HG02852 (cell line): ENCODE results near the gene SLC7A8.

Source experiments
- ATAC-seq: cut with Tn5 transposase; IDR thresholded peaks from one replicate; pipeline ENCODE4 v1.9.1; 2021; ENCODE audit warnings: mild to moderate bottlenecking, moderate library complexity; ENCODE audit not compliant: unreplicated experiment

The SLC7A8 gene

DNA sequence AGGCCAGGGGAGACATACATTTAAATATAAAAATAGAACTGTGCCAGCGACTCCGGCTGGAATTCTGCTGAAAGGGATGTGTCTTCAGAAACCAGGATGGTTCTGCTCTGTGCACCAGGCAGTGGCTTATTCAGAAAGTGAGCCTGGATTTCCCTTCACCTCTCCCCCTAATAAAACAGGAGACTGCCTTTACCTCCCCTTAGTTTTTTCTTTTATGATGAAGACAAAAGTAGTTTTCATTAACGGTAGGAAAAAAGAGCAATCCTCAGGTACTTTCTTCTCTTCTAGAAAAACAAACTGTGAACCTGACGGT is 346 bp downstream of the SLC7A8 start:
- no peak for ATAC-seq

DNA sequence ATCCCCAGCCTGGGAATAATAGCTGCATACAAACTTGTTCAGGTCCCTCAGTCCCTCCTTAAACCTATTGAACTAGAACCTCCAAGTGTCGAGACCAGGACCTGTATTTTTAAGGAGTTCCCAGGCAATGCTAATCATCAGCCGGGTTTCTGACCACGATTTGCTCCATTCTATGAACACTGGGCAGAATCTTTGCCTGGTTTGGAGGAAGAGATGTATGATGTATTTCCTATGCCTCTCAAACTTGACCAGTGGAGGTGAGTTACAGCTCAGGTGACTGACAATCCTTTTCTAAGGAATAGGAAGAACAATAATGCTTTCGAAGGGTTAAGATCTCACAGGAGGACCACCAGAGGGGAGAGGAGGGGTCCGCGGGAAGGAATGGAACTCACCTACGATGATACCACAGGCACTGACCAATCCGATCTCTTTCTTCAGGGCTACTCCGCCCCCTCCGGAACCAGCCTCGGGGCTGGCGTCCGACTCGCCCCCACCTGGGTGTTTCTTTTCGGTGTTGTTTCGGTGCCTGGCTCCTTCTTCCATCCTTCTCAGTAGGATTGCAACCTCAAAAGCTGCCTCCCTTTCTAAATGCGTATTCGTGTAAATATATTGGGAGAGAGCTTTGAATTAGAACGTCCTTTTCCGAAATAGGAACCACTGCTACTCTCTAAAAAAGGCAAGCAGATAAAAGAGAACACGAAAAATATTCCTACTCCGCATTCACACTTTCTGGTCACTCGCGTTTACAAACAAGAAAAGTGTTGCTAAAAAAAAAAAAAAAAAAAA is 895 bp downstream of the SLC7A8 start:
- no peak for ATAC-seq

DNA sequence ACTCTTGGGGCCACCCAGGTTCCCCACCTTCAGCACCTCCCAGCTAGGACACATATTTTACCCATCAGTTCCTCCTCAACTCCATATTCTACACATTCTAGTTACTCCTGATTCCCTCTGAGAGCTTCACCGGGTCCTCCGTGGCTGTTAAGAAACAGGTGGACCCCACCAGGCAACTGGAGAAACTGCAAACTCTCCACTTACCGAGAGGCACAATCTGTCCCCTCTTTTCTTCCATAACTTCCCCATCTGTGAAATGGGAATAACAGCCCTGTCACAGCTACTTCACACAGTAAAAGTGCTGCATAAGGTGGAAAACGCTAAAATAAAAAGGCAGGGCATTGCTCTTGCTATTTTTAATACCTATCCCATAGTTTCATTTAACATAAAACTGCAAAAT is 1.5 kb downstream of the SLC7A8 start:
- no peak for ATAC-seq

DNA sequence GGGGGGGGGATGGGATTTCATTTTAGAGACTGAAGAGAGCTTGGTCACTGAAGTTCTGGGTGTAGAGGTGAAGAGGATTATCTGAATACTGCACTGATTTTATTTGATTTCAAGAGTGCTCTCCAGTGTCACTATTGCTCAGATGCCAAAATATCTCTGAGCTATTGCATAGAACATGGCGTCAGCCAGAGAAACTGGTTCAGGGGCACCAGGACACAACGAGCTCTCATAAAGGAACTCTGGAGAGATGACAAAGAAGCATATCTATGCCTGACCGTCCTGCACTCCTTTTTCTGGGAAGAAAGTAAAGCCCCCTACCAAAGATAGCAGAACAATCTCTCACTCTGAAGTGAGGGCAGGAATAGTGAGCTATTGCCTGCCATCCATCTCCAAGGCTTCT is 2.0 kb downstream of the SLC7A8 start:
- ATAC-seq, result no peak

DNA sequence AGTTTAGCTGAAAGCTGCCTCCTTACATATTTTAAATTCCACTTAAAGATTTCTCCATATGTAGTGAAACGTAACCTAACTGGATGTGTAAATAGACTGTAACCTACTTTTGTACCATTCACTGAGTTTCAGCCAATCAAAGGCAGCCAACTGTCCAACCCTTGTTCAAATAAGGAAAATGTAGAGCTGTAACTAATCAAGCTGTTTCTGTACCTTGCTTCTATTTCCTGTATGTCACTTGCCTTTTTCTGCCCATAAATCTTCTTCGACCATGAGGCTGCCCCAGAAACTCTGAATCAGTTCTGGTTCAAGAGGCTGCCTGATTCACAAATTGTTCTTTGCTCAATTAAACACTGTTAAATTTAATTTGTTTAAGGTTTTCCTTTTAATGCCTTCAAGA is 6.3 kb downstream of the SLC7A8 start:
- ATAC-seq, result no peak

DNA sequence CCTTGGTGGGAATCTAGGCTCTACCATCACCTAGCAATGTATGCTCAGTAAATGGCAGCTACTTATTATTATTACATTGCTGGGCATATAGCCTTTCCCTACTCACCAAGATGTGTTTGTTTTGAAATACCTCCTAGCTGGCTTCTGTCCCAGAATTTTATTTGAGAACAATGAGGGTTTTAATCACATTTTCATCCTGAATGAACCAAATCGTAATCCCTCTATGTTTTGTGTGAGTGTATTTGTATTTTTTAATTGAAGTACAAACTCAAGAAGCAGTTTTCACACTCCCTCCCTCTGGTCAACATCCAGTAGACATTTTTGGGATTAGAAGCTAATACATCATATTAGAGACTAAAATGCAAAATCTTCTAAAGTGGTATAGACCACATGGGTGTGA is 7.6 kb downstream of the SLC7A8 start:
- ATAC-seq, result no peak

DNA sequence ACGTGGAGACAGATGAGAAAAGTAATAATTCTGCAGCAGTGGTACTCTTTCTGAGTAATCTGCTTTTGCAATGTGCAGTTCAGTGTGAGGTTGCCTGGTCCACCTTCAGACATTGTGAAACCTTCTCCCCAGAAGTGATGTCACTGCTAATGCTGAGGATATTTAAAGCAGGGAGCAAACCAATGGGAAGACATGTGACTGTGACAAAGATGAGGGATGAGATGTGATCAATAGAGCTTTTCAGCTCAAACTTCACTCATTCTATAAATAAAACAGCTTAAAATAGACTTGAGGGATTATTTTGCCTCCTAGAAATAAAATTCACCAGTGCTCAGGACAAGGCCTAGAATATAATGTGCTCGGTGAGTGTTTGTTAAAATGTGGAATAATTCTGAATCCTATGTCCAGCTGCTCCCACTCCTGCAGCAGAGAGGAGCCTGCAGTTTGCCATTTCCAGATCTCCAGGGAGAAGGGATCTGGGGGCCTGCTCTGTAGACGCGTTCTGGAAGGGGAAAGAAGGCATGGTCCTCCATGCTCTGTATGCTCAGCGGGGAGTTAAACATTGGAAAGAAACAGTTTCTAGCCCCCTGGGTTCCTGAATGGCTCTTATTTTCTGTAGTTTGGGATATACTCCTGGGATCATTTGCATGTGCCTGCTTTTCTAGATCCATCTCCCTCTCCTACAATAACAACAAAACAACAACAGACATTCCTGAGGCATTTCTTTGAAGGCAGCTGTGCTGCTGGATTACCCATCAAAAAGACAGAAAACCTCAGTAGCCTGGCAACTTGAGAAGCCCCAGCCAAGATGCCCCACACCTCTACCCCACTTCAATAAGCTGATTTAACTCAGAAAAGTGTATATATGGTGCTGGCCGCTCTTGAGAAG is 8.9 kb downstream of the SLC7A8 start:
- no peak for ATAC-seq

DNA sequence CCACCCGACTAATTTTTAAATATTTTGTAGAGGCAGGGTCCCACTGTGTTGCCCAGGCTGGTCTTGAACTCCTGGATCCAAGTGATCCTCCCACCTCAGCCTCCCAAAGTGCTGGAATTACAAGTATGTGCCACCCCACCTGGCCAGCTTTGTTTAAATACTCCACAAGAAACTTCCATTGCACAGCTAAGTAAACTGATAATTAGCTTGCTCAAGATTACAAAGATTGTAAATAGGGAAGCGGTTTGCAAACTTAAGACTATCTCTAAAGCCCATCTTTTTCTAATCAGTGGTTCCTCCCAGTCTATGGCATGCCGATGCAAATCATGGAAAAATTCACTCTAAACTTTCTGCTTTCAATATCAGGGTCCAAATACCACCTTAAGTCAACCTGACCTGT is 9.7 kb downstream of the SLC7A8 start:
- no peak for ATAC-seq

DNA sequence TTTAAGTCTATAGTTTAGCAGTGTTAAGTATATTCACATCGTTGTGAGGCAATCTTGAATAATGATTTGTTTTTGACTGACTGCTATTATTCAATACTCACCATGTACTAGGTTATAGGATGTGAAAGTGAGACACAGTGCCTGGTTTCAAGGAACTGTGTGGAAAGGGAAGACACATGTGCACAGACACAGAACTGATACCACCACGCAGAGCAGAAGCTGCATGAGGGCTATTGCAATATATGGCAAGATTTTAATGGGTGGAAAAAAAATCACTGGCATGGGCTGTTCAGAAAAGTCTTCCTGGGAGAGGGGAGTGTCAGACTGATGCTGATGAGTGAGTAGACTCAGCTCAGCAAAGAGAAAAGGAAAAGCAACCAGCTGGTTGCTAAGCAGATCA is 10.4 kb downstream of the SLC7A8 start:
- ATAC-seq, result no peak

DNA sequence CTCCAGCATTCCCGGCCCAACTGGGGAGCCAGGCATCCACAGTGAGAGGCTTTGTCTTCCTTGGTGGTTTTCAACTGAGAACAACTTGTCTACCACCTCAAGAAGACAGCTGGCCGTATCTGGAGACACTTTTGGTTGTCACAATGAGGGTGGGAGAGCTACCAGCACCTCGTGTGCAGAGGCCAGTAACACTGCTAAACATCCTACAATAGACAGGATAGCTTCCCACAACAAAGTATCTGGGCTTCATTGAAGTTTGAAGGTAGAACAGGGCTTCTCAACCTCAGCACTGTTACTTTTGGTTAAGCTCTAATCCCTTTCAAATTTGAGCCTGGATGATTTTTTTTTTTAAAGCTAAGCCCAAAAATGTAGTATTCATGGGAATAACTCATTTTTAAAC is 10.9 kb downstream of the SLC7A8 start:
- ATAC-seq, result no peak

GRCh38 chr14:23172096-23172495 is 11.4 kb downstream of the SLC7A8 start:
- ATAC-seq, result no peak

DNA sequence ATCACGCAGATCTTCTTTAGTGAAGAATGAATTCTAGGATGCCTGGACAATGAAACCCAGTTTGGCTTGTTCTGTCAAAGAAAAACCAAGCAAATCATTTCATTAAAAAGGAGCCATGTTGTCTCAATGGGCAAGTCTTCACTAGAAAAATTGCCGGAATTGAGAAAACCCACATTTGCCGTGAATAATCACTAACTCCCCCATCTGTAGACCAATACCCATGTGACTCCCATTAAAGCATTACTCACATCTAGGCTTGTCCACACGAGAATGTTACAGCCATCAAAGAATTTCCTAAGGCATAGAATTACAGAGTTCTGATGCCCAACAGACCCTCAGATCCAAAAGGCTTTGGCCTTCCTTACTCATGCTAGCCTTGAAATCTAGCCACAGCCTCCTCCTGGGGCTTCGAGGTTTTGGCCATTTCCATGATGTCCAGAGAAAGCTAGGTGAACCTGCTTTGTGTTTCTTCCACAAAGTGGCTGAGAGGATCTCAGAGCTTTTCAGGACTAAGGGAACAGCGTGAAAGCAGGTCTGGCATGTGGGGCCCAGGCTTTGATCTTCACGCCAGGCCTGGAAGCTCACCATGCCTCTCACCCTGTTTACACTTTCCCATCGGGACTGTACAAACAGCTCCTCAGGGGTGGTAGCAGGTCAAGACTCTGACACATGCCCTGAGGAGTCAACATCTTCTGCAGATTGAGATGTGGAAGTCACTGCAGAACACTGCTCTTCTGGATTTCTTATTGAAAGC is 12.1 kb downstream of the SLC7A8 start:
- ATAC-seq, result no peak

DNA sequence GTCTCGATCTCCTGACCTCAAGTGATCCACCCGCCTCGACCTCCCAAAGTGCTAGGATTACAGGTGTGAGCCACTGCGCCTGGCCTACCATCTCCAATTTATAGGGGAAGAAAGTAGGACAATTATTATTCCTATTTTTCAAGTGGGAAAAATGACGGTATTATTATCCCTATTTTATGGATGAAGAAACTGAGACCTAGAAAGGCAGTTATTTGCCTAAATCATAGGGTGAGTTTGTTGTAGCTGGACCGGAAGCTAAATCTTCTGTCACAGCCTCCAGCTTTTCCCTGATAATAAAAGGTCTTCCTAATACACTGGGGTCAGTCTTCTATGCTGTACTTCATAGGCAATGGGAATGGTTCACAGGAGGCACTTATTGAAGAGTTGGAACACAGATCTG is 13.8 kb downstream of the SLC7A8 start:
- ATAC-seq, result no peak

DNA sequence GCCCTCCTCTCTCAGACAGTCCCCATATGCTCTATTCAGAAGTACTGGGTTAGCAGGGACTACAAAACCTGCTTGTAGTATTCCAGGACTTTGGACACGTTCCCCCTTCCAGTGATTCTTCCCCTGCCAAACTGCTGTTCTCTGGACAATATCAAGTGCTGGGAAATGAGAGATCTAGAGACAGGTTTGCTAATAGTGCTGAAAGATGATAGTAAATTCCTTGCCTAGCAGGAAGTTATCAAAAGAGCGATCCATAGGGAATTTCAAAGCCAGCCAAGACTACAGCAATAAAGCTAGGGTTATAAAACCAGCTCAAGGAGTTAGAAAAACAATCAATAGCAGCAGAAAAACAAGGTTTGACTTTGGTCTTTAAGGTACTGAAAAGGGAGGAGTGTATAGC is 15.2 kb downstream of the SLC7A8 start:
- no peak for ATAC-seq

- ATAC-seq, result no peak
These were observed 16.2 kb downstream of the SLC7A8 start for GRCh38 chr14:23167116-23167847.

DNA sequence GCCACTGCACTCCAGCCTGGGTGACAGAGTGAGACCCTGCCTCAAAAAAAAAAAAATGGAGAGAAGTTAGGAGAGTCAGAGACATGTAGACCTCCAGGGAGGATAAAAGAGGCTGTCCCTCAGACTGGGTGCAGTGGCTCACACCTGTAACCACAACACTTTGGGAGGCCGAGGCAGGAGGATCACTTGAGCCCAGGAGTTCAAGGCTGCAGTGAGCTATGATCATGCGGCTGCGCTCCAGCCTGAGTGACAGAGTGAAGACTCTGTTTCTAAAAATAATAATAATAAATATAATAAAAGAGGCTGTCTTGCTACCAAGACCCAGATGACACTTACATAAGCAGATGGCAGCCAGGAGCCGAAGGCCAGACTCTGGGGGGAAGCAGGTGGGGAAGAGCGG is 18.5 kb downstream of the SLC7A8 start:
- ATAC-seq, result no peak

DNA sequence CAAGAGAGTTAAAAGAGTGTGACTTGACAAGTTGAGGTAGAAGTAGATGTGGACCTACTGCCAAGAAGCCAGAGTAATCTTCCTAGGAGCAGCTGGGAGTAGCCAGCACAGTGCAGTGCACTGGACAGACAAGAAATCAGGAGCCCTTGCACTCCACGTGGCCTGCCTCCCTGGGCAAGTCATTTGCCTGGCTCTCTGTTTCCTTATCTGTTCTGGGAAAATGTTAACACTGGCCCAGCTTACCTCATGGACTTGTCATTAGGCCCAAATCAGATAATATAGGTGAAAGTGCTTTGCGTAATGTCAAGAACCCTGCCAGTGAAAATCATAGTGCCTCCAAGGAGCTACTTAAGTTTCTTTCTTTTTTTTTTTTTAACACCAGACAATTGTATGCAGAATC is 19.2 kb downstream of the SLC7A8 start:
- no peak for ATAC-seq

DNA sequence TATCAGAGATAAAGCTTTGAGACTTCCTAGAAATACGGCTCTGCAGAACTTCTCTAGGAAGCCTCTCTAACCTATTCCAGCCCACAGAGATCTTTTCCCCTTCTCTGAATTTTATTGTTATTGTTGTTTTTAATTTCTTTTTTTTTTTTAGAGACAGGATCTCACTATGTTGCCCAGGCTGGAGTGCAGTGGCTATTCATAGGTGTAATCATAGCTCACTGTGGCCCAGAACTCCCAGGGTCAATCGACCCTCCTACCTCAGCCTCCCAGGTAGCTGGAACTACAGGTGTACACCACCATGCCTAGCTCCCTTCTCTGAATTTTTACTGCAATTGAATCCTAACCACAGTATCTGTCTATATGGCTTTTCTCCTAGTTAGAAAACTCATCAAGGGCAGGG is 19.6 kb downstream of the SLC7A8 start:
- no peak for ATAC-seq

DNA sequence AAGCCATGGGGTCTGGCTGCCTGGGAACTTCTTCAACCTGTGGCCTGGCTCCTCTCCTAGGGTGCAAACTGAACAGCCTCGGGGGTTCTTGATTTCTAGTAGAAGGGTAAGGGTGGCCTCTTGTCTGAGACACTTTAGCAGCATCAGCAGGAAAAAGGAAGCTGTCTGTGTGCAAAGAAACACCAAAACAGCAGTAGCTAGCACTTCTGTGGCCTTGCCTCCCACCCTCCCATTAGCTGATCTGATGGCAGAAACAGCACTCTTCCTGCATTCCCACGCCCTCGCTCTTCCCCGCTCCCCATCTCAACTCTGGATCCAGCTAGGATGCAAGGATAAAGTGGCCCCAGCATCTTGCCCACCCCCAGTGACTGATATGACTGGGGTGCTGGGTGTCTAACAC is 20.7 kb downstream of the SLC7A8 start:
- ATAC-seq, result no peak

- ATAC-seq, result no peak
These were observed 21.5 kb downstream of the SLC7A8 start for GRCh38 chr14:23162005-23162404.

GRCh38 chr14:23160924-23161522 is 22.4 kb downstream of the SLC7A8 start:
- no peak for ATAC-seq
